ENCODE results near the gene GMDS. TPM values are rescaled to one million over a fixed set of nuclear protein-coding genes. Genes with fewer than 3 reads are reported as not detected.

The GMDS gene
- polyA plus RNA-seq, 1 donor (not counting 4 experiments of a cell fraction or from before 2014, with no cell fraction given), result 22.1 TPM

GRCh38 chr6:1873781-1874180 lies 371.6 kb downstream of the GMDS start:
- FAIRE-seq (no peak), DNase-seq (ENCODE audit: low read depth, low spot score) (no peak)
- Histone ChIP-seq H3K4me3 (ENCODE audit: control insufficient read depth in 2 of 3, extremely low read depth in 1 of 3, insufficient read depth in 2 of 3, low read depth in 1 of 3, low read length in 3 of 3) (no peak overlapping the region), H3K79me2 (ENCODE audit: control insufficient read depth, insufficient read depth, low read length) (no peaks in the 10 kb centered on the region), H3K9ac (ENCODE audit: control insufficient read depth, extremely low read depth, insufficient read depth, low read length) (no peak overlapping the region), H2AFZ (ENCODE audit: control insufficient read depth, low read length) (no peak overlapping the region), H4K20me1 (ENCODE audit: control insufficient read depth, extremely low read depth, insufficient read depth, low read length) (no peaks in the 10 kb centered on the region), H3K9me1 (ENCODE audit: control insufficient read depth, extremely low read depth, insufficient read depth, low read length) (no peaks in the 10 kb centered on the region), H3K4me1 (ENCODE audit: control insufficient read depth, extremely low read depth, insufficient read depth, low read length) (no peaks in the 10 kb centered on the region), H3K27ac (ENCODE audit: control insufficient read depth, insufficient read depth, low read length) (no peak overlapping the region), H3K36me3 (ENCODE audit: control insufficient read depth in 2 of 2, extremely low read depth in 1 of 2, insufficient read depth in 2 of 2, low read length in 2 of 2) (no peaks in the 10 kb centered on the region), H3K9me3 (ENCODE audit: control insufficient read depth, low read depth, low read length) (no peaks in the 10 kb centered on the region), H3K4me2 (ENCODE audit: control insufficient read depth, extremely low read depth, insufficient read depth, low read depth, low read length) (no peak overlapping the region), H3K27me3 (ENCODE audit: control insufficient read depth, extremely low read depth, insufficient read depth, low read length) (no peaks in the 10 kb centered on the region)
- TF ChIP-seq EZH2 (IDR thresholded peaks at IDR 0.05; ENCODE audit: low read length), result no peak
- no peak for TF ChIP-seq CTCF (optimal IDR thresholded peaks at IDR 0.05 in 1 of 3, IDR thresholded peaks at IDR 0.05 in 1 of 3, conservative IDR thresholded peaks at IDR 0.05 in 1 of 3; ENCODE audit: extremely low read depth in 1 of 3, insufficient read depth in 2 of 3, low read length in 3 of 3)
- dilution Hi-C loops (cut with MboI; ENCODE audit: extremely low pct_ligation_motif_present, low sequenced_read_pairs), result no loop called here

- H3K36me3 ChIP-seq (ENCODE audit: control insufficient read depth in 2 of 2, extremely low read depth in 1 of 2, insufficient read depth in 2 of 2, low read length in 2 of 2), result no peaks in the 10 kb centered on the region
- H3K4me2 ChIP-seq (ENCODE audit: control insufficient read depth, extremely low read depth, insufficient read depth, low read depth, low read length), result no peak overlapping the region
- H3K27ac ChIP-seq (ENCODE audit: control insufficient read depth, insufficient read depth, low read length), result no peak overlapping the region
- DNase-seq (ENCODE audit: low read depth, low spot score) (no peak), FAIRE-seq (no peak)
- H3K9me1 ChIP-seq (ENCODE audit: control insufficient read depth, extremely low read depth, insufficient read depth, low read length), result no peaks in the 10 kb centered on the region
- no peaks in the 10 kb centered on the region for H4K20me1 ChIP-seq (ENCODE audit: control insufficient read depth, extremely low read depth, insufficient read depth, low read length)
- no peak overlapping the region for H3K9ac ChIP-seq (ENCODE audit: control insufficient read depth, extremely low read depth, insufficient read depth, low read length)
- H3K9me3 ChIP-seq (ENCODE audit: control insufficient read depth, low read depth, low read length), result no peaks in the 10 kb centered on the region
- no peaks in the 10 kb centered on the region for H3K79me2 ChIP-seq (ENCODE audit: control insufficient read depth, insufficient read depth, low read length)
- H2AFZ ChIP-seq (ENCODE audit: control insufficient read depth, low read length), result no peak overlapping the region
- dilution Hi-C loops (cut with MboI; ENCODE audit: extremely low pct_ligation_motif_present, low sequenced_read_pairs), result no loop called here
- H3K4me3 ChIP-seq (ENCODE audit: control insufficient read depth in 2 of 3, extremely low read depth in 1 of 3, insufficient read depth in 2 of 3, low read depth in 1 of 3, low read length in 3 of 3), result no peak overlapping the region
- no peaks in the 10 kb centered on the region for H3K27me3 ChIP-seq (ENCODE audit: control insufficient read depth, extremely low read depth, insufficient read depth, low read length)
- TF ChIP-seq EZH2 (IDR thresholded peaks at IDR 0.05; ENCODE audit: low read length) (no peak), CTCF (optimal IDR thresholded peaks at IDR 0.05 in 1 of 3, IDR thresholded peaks at IDR 0.05 in 1 of 3, conservative IDR thresholded peaks at IDR 0.05 in 1 of 3; ENCODE audit: extremely low read depth in 1 of 3, insufficient read depth in 2 of 3, low read length in 3 of 3) (no peak)
- no peaks in the 10 kb centered on the region for H3K4me1 ChIP-seq (ENCODE audit: control insufficient read depth, extremely low read depth, insufficient read depth, low read length)
Measured at GRCh38 chr6:1872649-1873131, 372.7 kb downstream of the GMDS start.

Measured in keratinocyte (primary cell).